WTC11 (cell line): ENCODE data around the gene ADARB2. TPM values are rescaled to one million over a fixed set of nuclear protein-coding genes. Genes with fewer than 3 reads are reported as not detected.

Experiments
- ATAC-seq: fragments of 200-7000 bp; cut with Tn5 transposase; 2 replicates; pipeline ENCODE4 v1.10.0; 2021; ENCODE audit warnings: mild to moderate bottlenecking, moderate library complexity
- CTCF ChIA-PET: fragments of 300-600 bp; sonication (Branson Sonifier 250); formaldehyde crosslinking; loops from one replicate; lab custom pipeline; 2021; ENCODE audit warnings: antibody characterized with exemption; lab: Charles Lee
- POLR2A ChIA-PET: fragments of 350-600 bp; sonication (Branson Sonifier 250); formaldehyde crosslinking; loops from one replicate; lab custom pipeline; 2021; ENCODE audit warnings: antibody characterized with exemption; lab: Charles Lee
- DNase-seq: peaks from one replicate; pipeline ENCODE4 v3.0.0; 2021; ENCODE audit warnings: low spot score
- H3K27ac Mint-ChIP-seq: 2 replicates; pipeline ENCODE4 v1.8.0; 2021; ENCODE audit warnings: mixed read lengths
- H3K27me3 Mint-ChIP-seq: 2 replicates; pipeline ENCODE4 v1.8.0; 2021; ENCODE audit warnings: low read depth, mild to moderate bottlenecking, moderate library complexity, mixed read lengths
- H3K36me3 Mint-ChIP-seq: 2 replicates; pipeline ENCODE4 v1.8.0; 2021; ENCODE audit warnings: mixed read lengths
- H3K4me1 Mint-ChIP-seq: 2 replicates; pipeline ENCODE4 v1.8.0; 2022; ENCODE audit warnings: mixed read lengths
- H3K4me3 Mint-ChIP-seq: 2 replicates; pipeline ENCODE4 v1.8.0; 2021; ENCODE audit warnings: mild to moderate bottlenecking, moderate library complexity, mixed read lengths
- H3K9me3 Mint-ChIP-seq: 2 replicates; pipeline ENCODE4 v1.8.0; 2021; ENCODE audit warnings: mixed read lengths
- FOXJ3 ChIP-seq: sonication (generic); formaldehyde crosslinking; IDR thresholded peaks from 2 replicates; pipeline ENCODE4 v1.9.0; 2021; ENCODE audit warnings: missing genetic modification reagents, mild to moderate bottlenecking, borderline replicate concordance
- FOXK1 ChIP-seq: sonication (generic); formaldehyde crosslinking; IDR thresholded peaks from 2 replicates; pipeline ENCODE4 v1.8.0; 2022; ENCODE audit warnings: mild to moderate bottlenecking, moderate library complexity, missing genetic modification reagents
- GABPB1 ChIP-seq: sonication (generic); formaldehyde crosslinking; IDR thresholded peaks from 2 replicates; pipeline ENCODE4 v1.8.1; 2023; ENCODE audit warnings: mild to moderate bottlenecking, missing genetic modification reagents
- GTF2I ChIP-seq: fragments of 250-450 bp; sonication (Bioruptor Pico); conservative IDR thresholded peaks from 2 replicates; pipeline ENCODE4 v1.4.0; 2021; ENCODE audit warnings: mild to moderate bottlenecking
- TP53 ChIP-seq: sonication (generic); formaldehyde crosslinking; IDR thresholded peaks from 2 replicates; pipeline ENCODE4 v1.8.1; 2023; ENCODE audit warnings: mild to moderate bottlenecking, missing genetic modification reagents
- total RNA-seq: library from RNA; stranded (reverse); gene quantifications from 3 replicates; pipeline ENCODE4 v1.2.3, GENCODE V29; 2021
- TF ChIP-seq, protein P1 (sequence below): sonication (generic); formaldehyde crosslinking; IDR thresholded peaks from 2 replicates; pipeline ENCODE4 v1.8.1; 2022; ENCODE audit warnings: missing genetic modification reagents, borderline replicate concordance
- TF ChIP-seq, protein P2 (sequence below): fragments of 250-450 bp; sonication (Bioruptor Pico); IDR thresholded peaks from 2 replicates; pipeline ENCODE4 v2.1.2; 2022; ENCODE audit warnings: mild to moderate bottlenecking, moderate library complexity
- TF ChIP-seq, protein P3 (sequence below): sonication (generic); formaldehyde crosslinking; IDR thresholded peaks from 2 replicates; pipeline ENCODE4 v1.8.1; 2023; ENCODE audit warnings: mild to moderate bottlenecking, missing genetic modification reagents, moderate library complexity
- TF ChIP-seq, protein P4 (sequence below): fragments of 250-450 bp; sonication (Bioruptor Pico); IDR thresholded peaks from 2 replicates; pipeline ENCODE4 v1.9.0; 2021; ENCODE audit warnings: moderate library complexity, mild to moderate bottlenecking, inconsistent platforms, borderline replicate concordance
- TF ChIP-seq, protein P5 (sequence below): sonication (generic); formaldehyde crosslinking; IDR thresholded peaks from 2 replicates; pipeline ENCODE4 v1.8.0; 2023; ENCODE audit warnings: missing genetic modification reagents
- TF ChIP-seq, protein P6 (sequence below): sonication (generic); formaldehyde crosslinking; IDR thresholded peaks from 2 replicates; pipeline ENCODE4 v1.8.1; 2023; ENCODE audit warnings: mild to moderate bottlenecking, missing genetic modification reagents, borderline replicate concordance
- TF ChIP-seq, protein P7 (sequence below): fragments of 250-450 bp; sonication (Bioruptor Pico); IDR thresholded peaks from 2 replicates; pipeline ENCODE4 v1.9.0; 2021; ENCODE audit warnings: mild to moderate bottlenecking
- TF ChIP-seq, protein P8 (sequence below): fragments of 200-600 bp; IDR thresholded peaks from 2 replicates; pipeline ENCODE4 v1.8.0; 2022; ENCODE audit warnings: antibody characterized with exemption

The ADARB2 gene
- total RNA-seq, 1 experiment from 2014 or later: 3.7 TPM

DNA sequence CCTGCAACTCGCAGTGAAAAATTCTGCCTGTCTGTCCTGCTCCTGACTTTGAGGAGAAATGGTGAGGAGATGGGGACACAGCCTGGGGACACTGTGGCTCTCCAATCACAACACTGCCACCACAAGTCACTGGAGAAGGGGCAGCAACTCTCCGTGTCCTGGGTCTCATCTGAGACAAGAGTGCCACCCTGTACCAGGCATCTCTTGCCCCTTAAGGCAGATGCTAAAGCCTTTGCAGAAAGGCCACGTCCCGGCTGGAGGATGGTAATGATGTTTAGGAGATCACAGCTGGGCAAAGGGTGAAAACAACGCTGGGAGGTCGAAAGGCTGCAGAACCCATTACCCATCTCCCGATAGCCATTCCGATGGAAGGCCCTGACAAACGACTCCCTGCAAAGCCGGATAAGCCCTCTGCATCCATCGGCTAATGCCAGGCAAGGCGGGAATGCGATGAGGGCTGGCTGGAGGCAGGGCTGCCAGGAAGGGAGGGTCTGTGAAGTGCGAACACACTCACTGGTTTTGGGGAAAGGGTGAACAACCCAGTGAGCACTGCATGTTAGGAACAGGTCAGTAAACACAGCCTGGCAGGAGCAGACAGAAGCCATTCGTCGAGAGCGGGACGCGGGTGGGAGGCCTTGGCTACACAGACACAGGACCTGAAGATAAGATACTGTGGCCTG is 190.8 kb downstream of the ADARB2 start:
- 0 out of 2 replicates have a peak, but pooled peaks cover 4% of the 10 kb centered on the region for H3K4me1 Mint-ChIP-seq
- peaks cover 5% of the 10 kb centered on the region; the same call in 1 of the 2 replicates for H3K27me3 Mint-ChIP-seq
- no peak overlapping the region for H3K4me3 Mint-ChIP-seq
- TF ChIP-seq, protein P1, sequence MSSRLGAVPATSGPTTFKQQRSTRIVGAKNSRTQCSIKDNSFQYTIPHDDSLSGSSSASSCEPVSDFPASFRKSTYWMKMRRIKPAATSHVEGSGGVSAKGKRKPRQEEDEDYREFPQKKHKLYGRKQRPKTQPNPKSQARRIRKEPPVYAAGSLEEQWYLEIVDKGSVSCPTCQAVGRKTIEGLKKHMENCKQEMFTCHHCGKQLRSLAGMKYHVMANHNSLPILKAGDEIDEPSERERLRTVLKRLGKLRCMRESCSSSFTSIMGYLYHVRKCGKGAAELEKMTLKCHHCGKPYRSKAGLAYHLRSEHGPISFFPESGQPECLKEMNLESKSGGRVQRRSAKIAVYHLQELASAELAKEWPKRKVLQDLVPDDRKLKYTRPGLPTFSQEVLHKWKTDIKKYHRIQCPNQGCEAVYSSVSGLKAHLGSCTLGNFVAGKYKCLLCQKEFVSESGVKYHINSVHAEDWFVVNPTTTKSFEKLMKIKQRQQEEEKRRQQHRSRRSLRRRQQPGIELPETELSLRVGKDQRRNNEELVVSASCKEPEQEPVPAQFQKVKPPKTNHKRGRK (CRISPR knock-in tag): no peak
- ChIA-PET CTCF (interaction anchor here (0.8 kb wide), 1 partner anchor 178 kb away, joined by 3 read pairs; no protein-coding TSS in a partner anchor), POLR2A (no interaction called here)
- DNase-seq (no peak), ATAC-seq (no peak)
- H3K9me3 Mint-ChIP-seq: peaks cover 15% of the 10 kb centered on the region
- H3K36me3 Mint-ChIP-seq: peaks cover 10% of the 10 kb centered on the region
- no peak overlapping the region for H3K27ac Mint-ChIP-seq

DNA sequence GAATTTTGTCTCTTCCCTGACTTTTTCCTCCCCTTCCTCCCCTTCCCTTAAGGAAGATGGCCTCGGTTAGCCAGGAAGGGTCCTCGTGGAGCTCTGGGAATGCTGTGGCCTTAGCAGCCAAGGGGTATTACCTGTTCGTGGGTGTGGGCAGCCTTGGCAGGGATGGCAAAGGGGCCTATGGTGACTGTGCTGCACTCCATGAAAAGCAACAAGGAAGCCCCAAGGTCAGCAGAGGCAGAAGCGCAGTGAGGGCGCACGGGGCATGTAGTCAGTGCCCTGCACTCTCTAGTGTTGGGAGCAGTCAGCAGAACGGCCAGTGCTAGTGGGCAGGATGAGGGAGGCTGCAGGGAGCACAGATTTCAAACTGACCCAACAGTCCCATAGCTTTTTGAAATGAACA is 191.8 kb downstream of the ADARB2 start:
- ATAC-seq: no peak

DNA sequence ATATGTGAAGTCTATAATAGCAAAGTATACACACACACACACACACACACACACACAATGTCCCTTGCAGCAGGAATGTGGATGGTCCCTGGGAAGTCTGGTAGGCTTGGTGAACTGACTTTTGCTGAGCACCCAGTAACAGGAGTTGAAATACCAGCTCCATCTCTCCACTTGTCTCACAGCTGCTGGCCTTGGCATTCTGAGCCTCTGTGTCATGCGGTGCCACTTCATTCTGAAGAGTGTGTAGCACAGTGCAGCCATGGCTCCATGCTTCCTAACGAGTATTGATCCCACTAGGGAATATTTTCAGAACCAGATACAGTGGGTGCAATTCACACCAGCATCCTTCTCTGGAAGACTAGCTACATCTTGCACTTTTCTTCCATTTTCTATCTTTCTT is 192.4 kb downstream of the ADARB2 start:
- ChIA-PET CTCF (interaction anchor here (0.5 kb wide), 1 partner anchor 125 kb away, joined by 3 read pairs; no protein-coding TSS in a partner anchor), POLR2A (no interaction called here)
- Mint-ChIP-seq H3K27me3 (peaks cover 5% of the 10 kb centered on the region; the same call in 1 of the 2 replicates), H3K9me3 (peaks cover 15% of the 10 kb centered on the region), H3K4me1 (no peaks in the 10 kb centered on the region), H3K36me3 (peaks cover 10% of the 10 kb centered on the region), H3K4me3 (no peak overlapping the region), H3K27ac (no peak overlapping the region)
- TF ChIP-seq, protein P2, sequence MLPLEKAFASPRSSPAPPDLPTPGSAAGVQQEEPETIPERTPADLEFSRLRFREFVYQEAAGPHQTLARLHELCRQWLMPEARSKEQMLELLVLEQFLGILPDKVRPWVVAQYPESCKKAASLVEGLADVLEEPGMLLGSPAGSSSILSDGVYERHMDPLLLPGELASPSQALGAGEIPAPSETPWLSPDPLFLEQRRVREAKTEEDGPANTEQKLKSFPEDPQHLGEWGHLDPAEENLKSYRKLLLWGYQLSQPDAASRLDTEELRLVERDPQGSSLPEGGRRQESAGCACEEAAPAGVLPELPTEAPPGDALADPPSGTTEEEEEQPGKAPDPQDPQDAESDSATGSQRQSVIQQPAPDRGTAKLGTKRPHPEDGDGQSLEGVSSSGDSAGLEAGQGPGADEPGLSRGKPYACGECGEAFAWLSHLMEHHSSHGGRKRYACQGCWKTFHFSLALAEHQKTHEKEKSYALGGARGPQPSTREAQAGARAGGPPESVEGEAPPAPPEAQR (CRISPR knock-in tag): no peak
- no peak for TF ChIP-seq GTF2I (CRISPR knock-in tag)
- TF ChIP-seq FOXK1: no peak
- TF ChIP-seq, protein P3, sequence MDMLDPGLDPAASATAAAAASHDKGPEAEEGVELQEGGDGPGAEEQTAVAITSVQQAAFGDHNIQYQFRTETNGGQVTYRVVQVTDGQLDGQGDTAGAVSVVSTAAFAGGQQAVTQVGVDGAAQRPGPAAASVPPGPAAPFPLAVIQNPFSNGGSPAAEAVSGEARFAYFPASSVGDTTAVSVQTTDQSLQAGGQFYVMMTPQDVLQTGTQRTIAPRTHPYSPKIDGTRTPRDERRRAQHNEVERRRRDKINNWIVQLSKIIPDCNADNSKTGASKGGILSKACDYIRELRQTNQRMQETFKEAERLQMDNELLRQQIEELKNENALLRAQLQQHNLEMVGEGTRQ: no peak
- TF ChIP-seq, protein P4, sequence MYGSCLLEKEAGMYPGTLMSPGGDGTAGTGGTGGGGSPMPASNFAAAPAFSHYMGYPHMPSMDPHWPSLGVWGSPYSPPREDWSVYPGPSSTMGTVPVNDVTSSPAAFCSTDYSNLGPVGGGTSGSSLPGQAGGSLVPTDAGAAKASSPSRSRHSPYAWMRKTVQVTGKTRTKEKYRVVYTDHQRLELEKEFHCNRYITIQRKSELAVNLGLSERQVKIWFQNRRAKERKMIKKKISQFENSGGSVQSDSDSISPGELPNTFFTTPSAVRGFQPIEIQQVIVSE (CRISPR knock-in tag): no peak
- TF ChIP-seq, protein P5, sequence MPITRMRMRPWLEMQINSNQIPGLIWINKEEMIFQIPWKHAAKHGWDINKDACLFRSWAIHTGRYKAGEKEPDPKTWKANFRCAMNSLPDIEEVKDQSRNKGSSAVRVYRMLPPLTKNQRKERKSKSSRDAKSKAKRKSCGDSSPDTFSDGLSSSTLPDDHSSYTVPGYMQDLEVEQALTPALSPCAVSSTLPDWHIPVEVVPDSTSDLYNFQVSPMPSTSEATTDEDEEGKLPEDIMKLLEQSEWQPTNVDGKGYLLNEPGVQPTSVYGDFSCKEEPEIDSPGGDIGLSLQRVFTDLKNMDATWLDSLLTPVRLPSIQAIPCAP (CRISPR knock-in tag): no peak
- no peak for TF ChIP-seq TP53 (CRISPR knock-in tag)
- TF ChIP-seq, protein P6, sequence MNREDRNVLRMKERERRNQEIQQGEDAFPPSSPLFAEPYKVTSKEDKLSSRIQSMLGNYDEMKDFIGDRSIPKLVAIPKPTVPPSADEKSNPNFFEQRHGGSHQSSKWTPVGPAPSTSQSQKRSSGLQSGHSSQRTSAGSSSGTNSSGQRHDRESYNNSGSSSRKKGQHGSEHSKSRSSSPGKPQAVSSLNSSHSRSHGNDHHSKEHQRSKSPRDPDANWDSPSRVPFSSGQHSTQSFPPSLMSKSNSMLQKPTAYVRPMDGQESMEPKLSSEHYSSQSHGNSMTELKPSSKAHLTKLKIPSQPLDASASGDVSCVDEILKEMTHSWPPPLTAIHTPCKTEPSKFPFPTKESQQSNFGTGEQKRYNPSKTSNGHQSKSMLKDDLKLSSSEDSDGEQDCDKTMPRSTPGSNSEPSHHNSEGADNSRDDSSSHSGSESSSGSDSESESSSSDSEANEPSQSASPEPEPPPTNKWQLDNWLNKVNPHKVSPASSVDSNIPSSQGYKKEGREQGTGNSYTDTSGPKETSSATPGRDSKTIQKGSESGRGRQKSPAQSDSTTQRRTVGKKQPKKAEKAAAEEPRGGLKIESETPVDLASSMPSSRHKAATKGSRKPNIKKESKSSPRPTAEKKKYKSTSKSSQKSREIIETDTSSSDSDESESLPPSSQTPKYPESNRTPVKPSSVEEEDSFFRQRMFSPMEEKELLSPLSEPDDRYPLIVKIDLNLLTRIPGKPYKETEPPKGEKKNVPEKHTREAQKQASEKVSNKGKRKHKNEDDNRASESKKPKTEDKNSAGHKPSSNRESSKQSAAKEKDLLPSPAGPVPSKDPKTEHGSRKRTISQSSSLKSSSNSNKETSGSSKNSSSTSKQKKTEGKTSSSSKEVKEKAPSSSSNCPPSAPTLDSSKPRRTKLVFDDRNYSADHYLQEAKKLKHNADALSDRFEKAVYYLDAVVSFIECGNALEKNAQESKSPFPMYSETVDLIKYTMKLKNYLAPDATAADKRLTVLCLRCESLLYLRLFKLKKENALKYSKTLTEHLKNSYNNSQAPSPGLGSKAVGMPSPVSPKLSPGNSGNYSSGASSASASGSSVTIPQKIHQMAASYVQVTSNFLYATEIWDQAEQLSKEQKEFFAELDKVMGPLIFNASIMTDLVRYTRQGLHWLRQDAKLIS (CRISPR knock-in tag): no peak
- ATAC-seq (no peak), DNase-seq (no peak)

More for the DNA sequence above, 191.8 kb downstream of the ADARB2 start:
- Mint-ChIP-seq H3K27me3 (peaks cover 5% of the 10 kb centered on the region; the same call in 1 of the 2 replicates), H3K27ac (no peak overlapping the region), H3K4me3 (no peak overlapping the region), H3K9me3 (peaks cover 15% of the 10 kb centered on the region), H3K4me1 (0 out of 2 replicates have a peak, but pooled peaks cover 4% of the 10 kb centered on the region), H3K36me3 (peaks cover 10% of the 10 kb centered on the region)
- TF ChIP-seq, protein P7, sequence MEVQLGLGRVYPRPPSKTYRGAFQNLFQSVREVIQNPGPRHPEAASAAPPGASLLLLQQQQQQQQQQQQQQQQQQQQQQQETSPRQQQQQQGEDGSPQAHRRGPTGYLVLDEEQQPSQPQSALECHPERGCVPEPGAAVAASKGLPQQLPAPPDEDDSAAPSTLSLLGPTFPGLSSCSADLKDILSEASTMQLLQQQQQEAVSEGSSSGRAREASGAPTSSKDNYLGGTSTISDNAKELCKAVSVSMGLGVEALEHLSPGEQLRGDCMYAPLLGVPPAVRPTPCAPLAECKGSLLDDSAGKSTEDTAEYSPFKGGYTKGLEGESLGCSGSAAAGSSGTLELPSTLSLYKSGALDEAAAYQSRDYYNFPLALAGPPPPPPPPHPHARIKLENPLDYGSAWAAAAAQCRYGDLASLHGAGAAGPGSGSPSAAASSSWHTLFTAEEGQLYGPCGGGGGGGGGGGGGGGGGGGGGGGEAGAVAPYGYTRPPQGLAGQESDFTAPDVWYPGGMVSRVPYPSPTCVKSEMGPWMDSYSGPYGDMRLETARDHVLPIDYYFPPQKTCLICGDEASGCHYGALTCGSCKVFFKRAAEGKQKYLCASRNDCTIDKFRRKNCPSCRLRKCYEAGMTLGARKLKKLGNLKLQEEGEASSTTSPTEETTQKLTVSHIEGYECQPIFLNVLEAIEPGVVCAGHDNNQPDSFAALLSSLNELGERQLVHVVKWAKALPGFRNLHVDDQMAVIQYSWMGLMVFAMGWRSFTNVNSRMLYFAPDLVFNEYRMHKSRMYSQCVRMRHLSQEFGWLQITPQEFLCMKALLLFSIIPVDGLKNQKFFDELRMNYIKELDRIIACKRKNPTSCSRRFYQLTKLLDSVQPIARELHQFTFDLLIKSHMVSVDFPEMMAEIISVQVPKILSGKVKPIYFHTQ (CRISPR knock-in tag): no peak
- TF ChIP-seq, protein P8, sequence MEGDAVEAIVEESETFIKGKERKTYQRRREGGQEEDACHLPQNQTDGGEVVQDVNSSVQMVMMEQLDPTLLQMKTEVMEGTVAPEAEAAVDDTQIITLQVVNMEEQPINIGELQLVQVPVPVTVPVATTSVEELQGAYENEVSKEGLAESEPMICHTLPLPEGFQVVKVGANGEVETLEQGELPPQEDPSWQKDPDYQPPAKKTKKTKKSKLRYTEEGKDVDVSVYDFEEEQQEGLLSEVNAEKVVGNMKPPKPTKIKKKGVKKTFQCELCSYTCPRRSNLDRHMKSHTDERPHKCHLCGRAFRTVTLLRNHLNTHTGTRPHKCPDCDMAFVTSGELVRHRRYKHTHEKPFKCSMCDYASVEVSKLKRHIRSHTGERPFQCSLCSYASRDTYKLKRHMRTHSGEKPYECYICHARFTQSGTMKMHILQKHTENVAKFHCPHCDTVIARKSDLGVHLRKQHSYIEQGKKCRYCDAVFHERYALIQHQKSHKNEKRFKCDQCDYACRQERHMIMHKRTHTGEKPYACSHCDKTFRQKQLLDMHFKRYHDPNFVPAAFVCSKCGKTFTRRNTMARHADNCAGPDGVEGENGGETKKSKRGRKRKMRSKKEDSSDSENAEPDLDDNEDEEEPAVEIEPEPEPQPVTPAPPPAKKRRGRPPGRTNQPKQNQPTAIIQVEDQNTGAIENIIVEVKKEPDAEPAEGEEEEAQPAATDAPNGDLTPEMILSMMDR: no peak
- no peak for TF ChIP-seq FOXJ3 (CRISPR knock-in tag)
- TF ChIP-seq GABPB1: no peak
- no peak for DNase-seq
- ChIA-PET CTCF (interaction anchor here (0.5 to 0.8 kb wide), 2 partner anchors 125 to 177 kb away, joined by 3 read pairs; no protein-coding TSS in a partner anchor), POLR2A (no interaction called here)
